ENCODE results near the gene BPNT1.

BPNT1 gene

GRCh38 chr1:220089650-220090556 lies at the start of gene BPNT1:
Gene BPNT1 (minus strand): TSS chr1:220089788. CDS start chr1:220079846, 9,942 bp downstream.
- Histone ChIP-seq H3K9me3 (ENCODE audit: control insufficient read depth, insufficient read depth, low read length) (no peaks in the 10 kb centered on the region), H3K4me3 (ENCODE audit: low read length) (peak within 1 kb of the TSS; percentile 82; the same call in 1 of the 2 replicates), H3K27me3 (ENCODE audit: control insufficient read depth, insufficient read depth, low read length) (no peaks in the 10 kb centered on the region), H3K4me1 (ENCODE audit: control insufficient read depth, insufficient read depth, low read length) (no peaks in the 10 kb centered on the region), H3K36me3 (ENCODE audit: control insufficient read depth, insufficient read depth, low read length) (no peaks in the 10 kb centered on the region), H3K27ac (ENCODE audit: low read length) (no peak within 1 kb of the TSS)
- peak; percentile 88 for DNase-seq (ENCODE audit: low read depth, low spot score)
- no CpG with 5 or more reads among the region's 35 CpGs for WGBS (ENCODE audit: insufficient coverage, insufficient read length)

- Histone ChIP-seq H3K36me3 (ENCODE audit: control insufficient read depth, insufficient read depth, low read length) (peaks cover 5% of the 10 kb centered on the region; the same call in 1 of the 2 replicates), H3K4me3 (ENCODE audit: low read length) (no peak overlapping the region), H3K27ac (ENCODE audit: low read length) (no peak overlapping the region), H3K4me1 (ENCODE audit: control insufficient read depth, insufficient read depth, low read length) (no peaks in the 10 kb centered on the region), H3K9me3 (ENCODE audit: control insufficient read depth, insufficient read depth, low read length) (no peaks in the 10 kb centered on the region), H3K27me3 (ENCODE audit: control insufficient read depth, insufficient read depth, low read length) (no peaks in the 10 kb centered on the region)
- 100% methylated on average over 1 of the region's 9 CpGs for WGBS (ENCODE audit: insufficient coverage, insufficient read length)
- DNase-seq (ENCODE audit: low read depth, low spot score), result no peak
These were observed 47.6 kb upstream of the BPNT1 start for GRCh38 chr1:220137019-220137786.

- no peaks in the 10 kb centered on the region for H3K27me3 ChIP-seq (ENCODE audit: control insufficient read depth, insufficient read depth, low read length)
- H3K36me3 ChIP-seq (ENCODE audit: control insufficient read depth, insufficient read depth, low read length), result peaks cover 2% of the 10 kb centered on the region; the same call in 1 of the 2 replicates
- H3K4me3 ChIP-seq (ENCODE audit: low read length), result no peak overlapping the region
- no peaks in the 10 kb centered on the region for H3K9me3 ChIP-seq (ENCODE audit: control insufficient read depth, insufficient read depth, low read length)
- DNase-seq (ENCODE audit: low read depth, low spot score), result no peak
- no peaks in the 10 kb centered on the region for H3K4me1 ChIP-seq (ENCODE audit: control insufficient read depth, insufficient read depth, low read length)
- WGBS (ENCODE audit: insufficient coverage, insufficient read length), result no CpG with 5 or more reads among the region's 2 CpGs
- H3K27ac ChIP-seq (ENCODE audit: low read length), result no peak overlapping the region
These were observed 46.2 kb upstream of the BPNT1 start for GRCh38 chr1:220135755-220136154.

GRCh38 chr1:220129479-220130210 lies 40.1 kb upstream of the BPNT1 start:
- Histone ChIP-seq H3K27me3 (ENCODE audit: control insufficient read depth, insufficient read depth, low read length) (no peaks in the 10 kb centered on the region), H3K27ac (ENCODE audit: low read length) (no peak overlapping the region), H3K4me3 (ENCODE audit: low read length) (no peak overlapping the region), H3K36me3 (ENCODE audit: control insufficient read depth, insufficient read depth, low read length) (peaks cover 2% of the 10 kb centered on the region; the same call in 1 of the 2 replicates), H3K4me1 (ENCODE audit: control insufficient read depth, insufficient read depth, low read length) (no peaks in the 10 kb centered on the region), H3K9me3 (ENCODE audit: control insufficient read depth, insufficient read depth, low read length) (no peaks in the 10 kb centered on the region)
- DNase-seq (ENCODE audit: low read depth, low spot score), result no peak

GRCh38 chr1:220127076-220127475 lies 37.5 kb upstream of the BPNT1 start:
- H3K36me3 ChIP-seq (ENCODE audit: control insufficient read depth, insufficient read depth, low read length), result peaks cover 2% of the 10 kb centered on the region; the same call in 1 of the 2 replicates
- H3K9me3 ChIP-seq (ENCODE audit: control insufficient read depth, insufficient read depth, low read length), result no peaks in the 10 kb centered on the region
- no peak for DNase-seq (ENCODE audit: low read depth, low spot score)
- H3K4me1 ChIP-seq (ENCODE audit: control insufficient read depth, insufficient read depth, low read length), result no peaks in the 10 kb centered on the region
- WGBS (ENCODE audit: insufficient coverage, insufficient read length), result 100% methylated on average over 1 of the region's 3 CpGs
- H3K27ac ChIP-seq (ENCODE audit: low read length), result no peak overlapping the region
- H3K27me3 ChIP-seq (ENCODE audit: control insufficient read depth, insufficient read depth, low read length), result no peaks in the 10 kb centered on the region
- no peak overlapping the region for H3K4me3 ChIP-seq (ENCODE audit: low read length)

GRCh38 chr1:220124542-220124941 lies 35.0 kb upstream of the BPNT1 start:
- H3K27ac ChIP-seq (ENCODE audit: low read length), result no peak overlapping the region
- H3K4me3 ChIP-seq (ENCODE audit: low read length), result no peak overlapping the region
- H3K27me3 ChIP-seq (ENCODE audit: control insufficient read depth, insufficient read depth, low read length), result no peaks in the 10 kb centered on the region
- no peak for DNase-seq (ENCODE audit: low read depth, low spot score)
- H3K36me3 ChIP-seq (ENCODE audit: control insufficient read depth, insufficient read depth, low read length), result peaks cover 2% of the 10 kb centered on the region; the same call in 1 of the 2 replicates
- WGBS (ENCODE audit: insufficient coverage, insufficient read length), result no CpG with 5 or more reads among the region's 1 CpG
- H3K9me3 ChIP-seq (ENCODE audit: control insufficient read depth, insufficient read depth, low read length), result no peaks in the 10 kb centered on the region
- H3K4me1 ChIP-seq (ENCODE audit: control insufficient read depth, insufficient read depth, low read length), result no peaks in the 10 kb centered on the region

GRCh38 chr1:220123889-220124288 lies 34.3 kb upstream of the BPNT1 start:
- Histone ChIP-seq H3K27ac (ENCODE audit: low read length) (no peak overlapping the region), H3K4me1 (ENCODE audit: control insufficient read depth, insufficient read depth, low read length) (no peaks in the 10 kb centered on the region), H3K9me3 (ENCODE audit: control insufficient read depth, insufficient read depth, low read length) (no peaks in the 10 kb centered on the region), H3K36me3 (ENCODE audit: control insufficient read depth, insufficient read depth, low read length) (peaks cover 2% of the 10 kb centered on the region; the same call in 1 of the 2 replicates), H3K27me3 (ENCODE audit: control insufficient read depth, insufficient read depth, low read length) (no peaks in the 10 kb centered on the region), H3K4me3 (ENCODE audit: low read length) (no peak overlapping the region)
- peak; percentile 9 for DNase-seq (ENCODE audit: low read depth, low spot score)

- Histone ChIP-seq H3K9me3 (ENCODE audit: control insufficient read depth, insufficient read depth, low read length) (no peaks in the 10 kb centered on the region), H3K4me1 (ENCODE audit: control insufficient read depth, insufficient read depth, low read length) (no peaks in the 10 kb centered on the region), H3K27me3 (ENCODE audit: control insufficient read depth, insufficient read depth, low read length) (no peaks in the 10 kb centered on the region), H3K4me3 (ENCODE audit: low read length) (no peak overlapping the region), H3K36me3 (ENCODE audit: control insufficient read depth, insufficient read depth, low read length) (peaks cover 2% of the 10 kb centered on the region; the same call in 1 of the 2 replicates), H3K27ac (ENCODE audit: low read length) (no peak overlapping the region)
- DNase-seq (ENCODE audit: low read depth, low spot score), result no peak
These were observed 33.5 kb upstream of the BPNT1 start for GRCh38 chr1:220123066-220123465.

GRCh38 chr1:220121791-220122530 lies 32.4 kb upstream of the BPNT1 start:
- H3K27ac ChIP-seq (ENCODE audit: low read length), result no peak overlapping the region
- H3K36me3 ChIP-seq (ENCODE audit: control insufficient read depth, insufficient read depth, low read length), result no peaks in the 10 kb centered on the region; the same call in 1 of the 2 replicates
- H3K4me1 ChIP-seq (ENCODE audit: control insufficient read depth, insufficient read depth, low read length), result no peaks in the 10 kb centered on the region
- no CpG with 5 or more reads among the region's 8 CpGs for WGBS (ENCODE audit: insufficient coverage, insufficient read length)
- no peak for DNase-seq (ENCODE audit: low read depth, low spot score)
- H3K4me3 ChIP-seq (ENCODE audit: low read length), result no peak overlapping the region
- H3K9me3 ChIP-seq (ENCODE audit: control insufficient read depth, insufficient read depth, low read length), result no peaks in the 10 kb centered on the region
- no peaks in the 10 kb centered on the region for H3K27me3 ChIP-seq (ENCODE audit: control insufficient read depth, insufficient read depth, low read length)
